Measurements from ENCODE around the gene MTFR2. TPM values are rescaled to one million over a fixed set of nuclear protein-coding genes. Genes with fewer than 3 reads are reported as not detected.
"Not testable (repeated sequence)": the region's sequence is repeated elsewhere in the genome, so short reads cannot be mapped to it uniquely, and the experiment has no call there.

The MTFR2 gene
- total RNA-seq, 1 experiment from 2014 or later: 7.0 TPM

- CTCF ChIA-PET: no interaction called here
- no peak overlapping the region for H3K27ac Mint-ChIP-seq (ENCODE audit: unreplicated experiment)
- intact Hi-C loops (cut with micrococcal nuclease; ENCODE audit: unreplicated experiment): loop anchor here (10.0 kb wide), 3 partner anchors 164 to 724 kb away; no protein-coding TSS in a partner anchor
- DNase-seq: no peak
- peaks cover 12% of the 10 kb centered on the region for H3K36me3 Mint-ChIP-seq (ENCODE audit: insufficient read depth, unreplicated experiment)
- no TSS peak for BruUV-seq (replicated peaks)
- no peaks in the 10 kb centered on the region for H3K27me3 Mint-ChIP-seq (ENCODE audit: unreplicated experiment)
- H3K9me3 Mint-ChIP-seq (ENCODE audit: low read depth, unreplicated experiment): no peaks in the 10 kb centered on the region
- peaks cover 13% of the 10 kb centered on the region for H3K4me1 Mint-ChIP-seq (ENCODE audit: low read depth, unreplicated experiment)
- TF ChIP-seq, protein P1, sequence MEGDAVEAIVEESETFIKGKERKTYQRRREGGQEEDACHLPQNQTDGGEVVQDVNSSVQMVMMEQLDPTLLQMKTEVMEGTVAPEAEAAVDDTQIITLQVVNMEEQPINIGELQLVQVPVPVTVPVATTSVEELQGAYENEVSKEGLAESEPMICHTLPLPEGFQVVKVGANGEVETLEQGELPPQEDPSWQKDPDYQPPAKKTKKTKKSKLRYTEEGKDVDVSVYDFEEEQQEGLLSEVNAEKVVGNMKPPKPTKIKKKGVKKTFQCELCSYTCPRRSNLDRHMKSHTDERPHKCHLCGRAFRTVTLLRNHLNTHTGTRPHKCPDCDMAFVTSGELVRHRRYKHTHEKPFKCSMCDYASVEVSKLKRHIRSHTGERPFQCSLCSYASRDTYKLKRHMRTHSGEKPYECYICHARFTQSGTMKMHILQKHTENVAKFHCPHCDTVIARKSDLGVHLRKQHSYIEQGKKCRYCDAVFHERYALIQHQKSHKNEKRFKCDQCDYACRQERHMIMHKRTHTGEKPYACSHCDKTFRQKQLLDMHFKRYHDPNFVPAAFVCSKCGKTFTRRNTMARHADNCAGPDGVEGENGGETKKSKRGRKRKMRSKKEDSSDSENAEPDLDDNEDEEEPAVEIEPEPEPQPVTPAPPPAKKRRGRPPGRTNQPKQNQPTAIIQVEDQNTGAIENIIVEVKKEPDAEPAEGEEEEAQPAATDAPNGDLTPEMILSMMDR (IDR thresholded peaks at IDR 0.05; ENCODE audit: unreplicated experiment): no peak
- no peak overlapping the region for H3K4me3 Mint-ChIP-seq (ENCODE audit: low read depth, unreplicated experiment)
These were observed 21.3 kb downstream of the MTFR2 start for GRCh38 chr6:136228814-136229213.

- H3K36me3 Mint-ChIP-seq (ENCODE audit: insufficient read depth, unreplicated experiment): peaks cover 12% of the 10 kb centered on the region
- no peak overlapping the region for H3K4me3 Mint-ChIP-seq (ENCODE audit: low read depth, unreplicated experiment)
- CTCF ChIA-PET: interaction anchor here (0.7 to 2.1 kb wide), 9 partner anchors 13 to 691 kb away, joined by 3 to 17 read pairs (median 5); no protein-coding TSS in a partner anchor
- no peak for DNase-seq
- peaks cover 13% of the 10 kb centered on the region for H3K4me1 Mint-ChIP-seq (ENCODE audit: low read depth, unreplicated experiment)
- intact Hi-C loops (cut with micrococcal nuclease; ENCODE audit: unreplicated experiment): loop anchor here (1.0 to 10.0 kb wide), 5 partner anchors 162 to 722 kb away; no protein-coding TSS in a partner anchor
- peaks cover 2% of the 10 kb centered on the region for H3K9me3 Mint-ChIP-seq (ENCODE audit: low read depth, unreplicated experiment)
- H3K27ac Mint-ChIP-seq (ENCODE audit: unreplicated experiment): peak overlapping the region; percentile 60
- TF ChIP-seq, protein P1 (IDR thresholded peaks at IDR 0.05; ENCODE audit: unreplicated experiment): no peak
- BruUV-seq (replicated peaks): no TSS peak
- no peaks in the 10 kb centered on the region for H3K27me3 Mint-ChIP-seq (ENCODE audit: unreplicated experiment)
These were observed 23.3 kb downstream of the MTFR2 start for GRCh38 chr6:136226674-136227377.

DNA sequence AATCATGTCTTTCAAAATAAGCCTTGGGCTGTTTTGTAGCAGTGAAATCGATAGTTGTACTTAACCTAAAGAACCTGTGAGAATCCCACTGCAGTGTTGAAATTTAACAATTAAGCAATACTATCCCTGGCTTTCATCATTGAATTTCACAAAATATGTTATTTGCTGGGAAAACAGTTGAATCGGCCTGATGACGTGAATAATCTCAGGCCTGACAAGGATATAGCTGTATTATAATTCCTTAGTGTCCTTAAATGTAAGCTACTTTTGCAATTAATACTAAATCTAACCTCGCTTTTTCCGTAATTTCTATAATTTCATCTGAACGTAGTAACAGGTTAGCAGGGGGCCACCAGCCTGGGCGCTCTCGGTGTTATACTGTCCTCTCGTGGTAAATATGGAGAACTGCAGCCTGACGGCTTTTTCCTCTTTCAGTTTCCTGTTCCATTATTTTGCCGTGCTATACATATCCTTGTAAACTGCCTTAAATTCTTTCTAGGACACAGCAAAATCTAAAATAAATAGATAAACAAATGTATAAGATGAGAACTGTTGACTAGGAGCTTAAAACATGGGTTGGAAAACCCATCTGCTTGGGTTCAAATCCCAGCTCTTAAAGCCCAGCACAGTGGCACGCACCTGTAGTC, 24.0 kb downstream of the MTFR2 start:
- CTCF ChIA-PET: interaction anchor here (0.7 to 2.1 kb wide), 8 partner anchors 12 to 691 kb away, joined by 3 to 17 read pairs (median 6); no protein-coding TSS in a partner anchor
- peak overlapping the region; percentile 60 for H3K27ac Mint-ChIP-seq (ENCODE audit: unreplicated experiment)
- no peaks in the 10 kb centered on the region for H3K27me3 Mint-ChIP-seq (ENCODE audit: unreplicated experiment)
- peaks cover 2% of the 10 kb centered on the region for H3K9me3 Mint-ChIP-seq (ENCODE audit: low read depth, unreplicated experiment)
- no TSS peak for BruUV-seq (replicated peaks)
- peaks cover 12% of the 10 kb centered on the region for H3K36me3 Mint-ChIP-seq (ENCODE audit: insufficient read depth, unreplicated experiment)
- TF ChIP-seq, protein P1 (IDR thresholded peaks at IDR 0.05; ENCODE audit: unreplicated experiment): peak; percentile 92
- DNase-seq: peak; percentile 54
- H3K4me1 Mint-ChIP-seq (ENCODE audit: low read depth, unreplicated experiment): peaks cover 13% of the 10 kb centered on the region
- H3K4me3 Mint-ChIP-seq (ENCODE audit: low read depth, unreplicated experiment): no peak overlapping the region
- intact Hi-C loops (cut with micrococcal nuclease; ENCODE audit: unreplicated experiment): loop anchor here (1.0 to 10.0 kb wide), 5 partner anchors 161 to 721 kb away; no protein-coding TSS in a partner anchor

- H3K36me3 Mint-ChIP-seq (ENCODE audit: insufficient read depth, unreplicated experiment): peaks cover 12% of the 10 kb centered on the region
- TF ChIP-seq, protein P1 (IDR thresholded peaks at IDR 0.05; ENCODE audit: unreplicated experiment): no peak
- intact Hi-C loops (cut with micrococcal nuclease; ENCODE audit: unreplicated experiment): loop anchor here (10.0 kb wide), 3 partner anchors 161 to 721 kb away; no protein-coding TSS in a partner anchor
- CTCF ChIA-PET: interaction anchor here (1.3 to 2.1 kb wide), 6 partner anchors 194 to 690 kb away, joined by 3 to 17 read pairs (median 6); no protein-coding TSS in a partner anchor
- H3K4me3 Mint-ChIP-seq (ENCODE audit: low read depth, unreplicated experiment): no peak overlapping the region
- H3K4me1 Mint-ChIP-seq (ENCODE audit: low read depth, unreplicated experiment): peaks cover 13% of the 10 kb centered on the region
- H3K27ac Mint-ChIP-seq (ENCODE audit: unreplicated experiment): peak overlapping the region; percentile 60
- no peaks in the 10 kb centered on the region for H3K27me3 Mint-ChIP-seq (ENCODE audit: unreplicated experiment)
- no TSS peak for BruUV-seq (replicated peaks)
- peaks cover 2% of the 10 kb centered on the region for H3K9me3 Mint-ChIP-seq (ENCODE audit: low read depth, unreplicated experiment)
- DNase-seq: no peak
These were observed 24.6 kb downstream of the MTFR2 start for GRCh38 chr6:136225496-136225895.

GRCh38 chr6:136224974-136225373, 25.1 kb downstream of the MTFR2 start:
- H3K4me3 Mint-ChIP-seq (ENCODE audit: low read depth, unreplicated experiment); H3K9me3 Mint-ChIP-seq (ENCODE audit: low read depth, unreplicated experiment); BruUV-seq (replicated peaks); H3K27ac Mint-ChIP-seq (ENCODE audit: unreplicated experiment); H3K27me3 Mint-ChIP-seq (ENCODE audit: unreplicated experiment); DNase-seq; CTCF ChIA-PET: not testable (repeated sequence)
- Mint-ChIP-seq H3K36me3 (ENCODE audit: insufficient read depth, unreplicated experiment) (peaks cover 12% of the 10 kb centered on the region), H3K4me1 (ENCODE audit: low read depth, unreplicated experiment) (peaks cover 13% of the 10 kb centered on the region)
- intact Hi-C loops (cut with micrococcal nuclease; ENCODE audit: unreplicated experiment): loop anchor here (10.0 kb wide), 3 partner anchors 160 to 720 kb away; no protein-coding TSS in a partner anchor
